ENCODE results near the gene SLC12A1.

Gene SLC12A1

DNA sequence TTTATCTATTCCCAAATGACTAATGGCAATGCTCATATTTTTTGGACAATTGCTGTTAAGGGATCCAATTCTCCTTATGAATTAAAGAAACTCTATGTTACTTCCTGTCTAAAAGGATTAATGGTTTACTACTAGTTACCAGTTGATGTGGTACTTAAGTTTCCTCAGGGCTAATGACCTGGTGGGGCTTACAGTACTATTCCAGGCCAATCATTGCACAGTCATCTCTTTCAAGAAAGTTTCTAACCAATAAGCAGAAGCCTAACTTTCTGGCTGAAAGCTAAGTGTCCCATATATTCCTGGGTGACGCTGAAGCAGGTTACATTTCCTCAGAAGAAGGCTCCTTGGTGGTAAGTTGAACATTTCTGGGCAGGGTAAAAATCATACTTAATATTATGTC, at the start of gene SLC12A1:
SLC12A1 (plus strand) TSS at position 322 of the 400 bp plus-strand sequence. CDS start 1,418 bp downstream, outside the sequence.
- no peak for DNase-seq (ENCODE audit: low spot score)

DNA sequence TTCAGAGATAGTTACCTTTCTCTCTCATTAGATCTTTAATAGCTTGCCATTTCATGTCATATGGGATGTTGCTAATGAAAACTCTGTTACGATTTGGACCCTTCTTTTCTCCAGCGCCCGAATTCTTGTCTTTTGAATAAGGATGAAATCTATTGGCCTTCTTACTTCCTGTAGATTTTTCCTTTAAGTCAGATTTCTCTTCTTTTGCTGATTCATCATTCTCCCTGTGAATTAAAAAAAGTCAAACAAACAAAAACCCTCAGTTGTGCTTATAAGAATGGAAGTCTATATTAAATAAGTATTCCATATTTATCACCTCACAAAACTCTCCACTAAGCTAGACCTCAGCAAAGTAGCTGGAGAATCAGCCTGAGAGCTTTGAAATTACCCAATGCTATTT, 37.5 kb upstream of the SLC12A1 start:
- no peak for DNase-seq (ENCODE audit: low spot score)

DNA sequence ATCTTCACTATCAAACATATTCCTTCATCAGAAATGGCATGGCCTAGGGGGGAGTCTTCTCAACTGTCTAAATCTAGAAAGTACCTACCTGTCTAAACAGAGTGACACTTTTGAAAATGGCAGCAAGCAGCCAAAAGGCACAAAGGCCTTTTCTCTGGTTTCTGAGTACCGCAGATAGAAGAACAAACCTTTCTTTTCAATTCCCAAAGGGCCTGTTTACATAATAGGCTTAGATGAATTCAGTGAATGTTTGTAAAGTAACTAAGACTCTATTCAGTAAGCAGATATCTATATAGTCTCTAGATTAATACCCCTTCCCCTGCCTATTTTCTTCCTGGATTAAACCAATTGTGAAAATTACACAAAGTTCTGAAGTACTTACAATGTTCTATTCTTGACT, 35.1 kb upstream of the SLC12A1 start:
- no peak for DNase-seq (ENCODE audit: low spot score)

DNA sequence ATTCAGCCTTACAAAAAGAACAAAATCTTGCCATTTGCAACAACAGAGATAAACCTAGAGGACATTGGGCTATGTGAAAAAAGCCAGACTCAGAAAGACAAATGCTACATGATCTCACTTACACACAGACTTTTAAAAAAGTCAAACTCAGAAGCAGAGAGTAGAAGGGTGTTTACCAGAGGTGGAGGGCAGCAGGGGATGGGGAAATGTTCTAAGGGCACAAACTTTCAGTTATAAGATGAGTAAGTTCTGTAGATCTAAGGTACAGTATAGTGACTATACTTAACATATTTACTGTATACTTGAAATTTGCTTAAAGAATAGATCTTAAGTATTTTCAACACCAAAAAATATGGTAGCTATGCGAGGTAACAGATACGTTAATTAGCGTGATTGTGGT, 31.0 kb upstream of the SLC12A1 start:
- no peak for DNase-seq (ENCODE audit: low spot score)

DNA sequence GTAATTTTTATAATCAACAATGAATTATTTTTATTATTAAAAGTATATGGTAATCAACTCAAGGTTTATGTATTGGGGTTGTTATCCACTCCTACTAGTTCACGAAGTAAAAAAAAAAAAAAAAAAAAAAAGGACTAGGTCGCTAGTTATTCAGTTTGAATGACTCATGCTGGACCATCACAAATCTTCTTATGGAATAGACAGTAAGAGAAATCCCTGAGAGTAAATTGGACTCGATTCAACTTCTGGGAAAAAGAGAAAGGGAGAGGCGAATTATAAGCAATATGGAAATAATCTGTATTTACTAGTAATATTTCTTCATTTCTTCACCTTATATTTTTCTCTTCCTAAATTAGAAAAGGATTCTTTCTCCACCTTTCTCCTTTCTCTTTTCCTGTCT, 30.0 kb upstream of the SLC12A1 start:
- DNase-seq (ENCODE audit: low spot score) = no peak

DNA sequence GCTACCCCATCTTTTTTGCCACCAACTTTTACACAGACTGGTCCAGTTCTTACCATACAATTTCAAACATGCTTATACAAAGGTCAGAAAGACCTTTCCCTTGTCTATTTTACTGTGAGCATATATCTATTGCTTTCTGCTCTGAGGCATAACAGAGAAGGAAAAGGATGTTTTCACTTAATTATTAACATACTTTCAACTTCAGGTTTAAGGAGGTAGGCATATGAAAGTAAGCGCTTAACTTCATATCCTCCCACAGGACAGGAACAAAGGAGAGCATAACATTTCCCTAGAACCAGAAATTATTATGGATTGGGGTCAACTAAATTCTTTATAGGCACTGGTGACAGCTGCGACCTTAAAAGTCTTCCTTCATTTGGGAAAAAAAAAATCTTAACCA, 29.1 kb upstream of the SLC12A1 start:
- DNase-seq (ENCODE audit: low spot score) = no peak

DNA sequence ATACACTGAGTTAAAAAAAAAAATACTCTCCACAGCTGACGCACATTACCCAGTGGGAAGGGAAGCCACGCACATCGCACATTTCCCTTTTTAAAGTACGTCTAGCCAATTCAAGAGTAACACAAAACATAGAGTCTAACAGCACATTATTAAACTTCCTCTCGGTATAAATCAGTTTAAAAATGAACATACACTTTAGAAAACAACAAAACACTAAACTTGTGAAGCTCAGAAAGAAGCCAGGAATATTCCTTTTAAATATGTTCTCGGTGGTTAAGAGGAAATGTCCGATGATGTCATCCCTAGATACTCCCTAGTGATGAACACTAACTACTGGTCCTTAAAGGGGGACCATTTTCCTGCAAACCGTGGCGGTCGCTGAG, 28.7 kb upstream of the SLC12A1 start:
- peak; percentile 15 for DNase-seq (ENCODE audit: low spot score)

DNA sequence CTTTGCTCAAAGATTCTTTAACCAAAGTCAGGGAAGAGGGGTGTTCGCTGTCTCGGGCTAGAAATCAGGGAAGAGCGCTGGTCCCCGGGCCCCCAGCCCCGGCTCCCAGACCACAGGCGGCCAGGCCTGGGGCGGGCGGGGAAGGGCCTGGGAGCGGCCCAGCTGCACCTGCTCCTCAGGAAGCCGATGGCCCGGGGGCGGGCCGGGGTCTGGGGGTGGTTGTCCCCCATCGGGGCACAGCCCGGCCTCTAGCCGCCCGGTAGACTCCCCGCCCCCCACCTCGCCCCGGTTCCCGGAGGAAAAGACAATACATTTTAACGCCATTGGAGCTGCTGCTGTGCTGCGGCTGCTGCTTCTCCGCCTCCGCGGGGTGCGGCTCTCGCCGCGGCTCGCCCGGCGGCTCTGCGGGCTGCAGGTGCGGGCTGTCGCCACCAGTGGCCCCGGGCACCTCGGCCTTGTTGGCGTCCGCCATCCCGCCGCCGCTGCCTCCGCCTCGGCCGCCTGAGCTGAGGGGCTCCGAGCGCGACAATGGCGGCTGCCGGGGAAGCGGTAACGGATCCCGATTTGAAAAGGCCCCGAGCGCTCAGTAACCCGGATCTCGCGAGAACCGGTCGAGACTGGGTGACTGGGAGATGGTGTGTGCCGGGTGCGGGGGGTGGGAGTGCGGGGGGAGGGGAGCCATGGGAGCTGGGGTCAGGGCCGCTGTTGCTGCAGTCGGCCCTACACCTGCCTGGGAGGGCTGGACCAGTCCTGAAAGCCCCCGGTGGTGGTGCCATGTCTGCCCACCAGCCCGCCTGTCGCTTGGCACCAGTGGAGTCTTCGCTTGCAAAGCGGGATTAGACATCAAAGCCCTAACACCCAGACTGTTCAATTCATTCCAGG, 28.1 kb upstream of the SLC12A1 start, which contains the start of gene MYEF2:
MYEF2 (minus strand) TSS at position 530 of the 882 bp plus-strand sequence; CDS start at position 472, 58 bp downstream.
- DNase-seq (ENCODE audit: low spot score) = peak; percentile 71

DNA sequence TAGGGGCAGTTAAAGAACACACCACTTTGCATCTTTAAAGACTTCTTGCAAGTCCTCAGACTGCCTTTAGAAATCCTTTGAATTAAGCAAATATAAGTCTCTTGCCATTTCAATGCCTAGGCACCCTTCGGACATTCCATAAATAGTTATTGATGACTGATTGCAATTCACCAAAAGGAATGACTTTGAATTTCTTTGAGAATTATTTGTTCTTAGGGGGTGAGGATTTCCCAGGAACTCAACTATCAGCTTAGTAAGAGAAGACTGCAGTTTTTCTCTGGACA, 27.5 kb upstream of the SLC12A1 start:
- no peak for DNase-seq (ENCODE audit: low spot score)

DNA sequence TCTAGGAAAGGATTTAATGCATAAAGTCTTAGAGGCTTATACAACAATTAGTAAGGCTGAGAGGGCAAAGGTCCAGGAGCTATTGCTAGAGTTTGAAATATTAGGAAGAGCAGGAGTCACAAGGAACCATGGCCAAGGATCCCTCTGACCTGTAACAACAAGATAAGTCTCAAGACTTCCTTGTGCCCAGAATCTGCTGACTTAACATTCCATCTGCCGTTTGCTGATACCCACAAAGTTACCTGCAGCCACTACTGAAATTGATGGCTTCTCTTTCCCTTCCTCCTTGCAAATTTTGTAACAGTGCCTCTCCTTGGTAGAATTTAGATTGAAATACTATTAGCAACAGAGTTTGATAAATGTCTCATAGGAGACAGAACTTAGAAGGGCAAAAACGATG, 23.4 kb upstream of the SLC12A1 start:
- DNase-seq (ENCODE audit: low spot score) = no peak

DNA sequence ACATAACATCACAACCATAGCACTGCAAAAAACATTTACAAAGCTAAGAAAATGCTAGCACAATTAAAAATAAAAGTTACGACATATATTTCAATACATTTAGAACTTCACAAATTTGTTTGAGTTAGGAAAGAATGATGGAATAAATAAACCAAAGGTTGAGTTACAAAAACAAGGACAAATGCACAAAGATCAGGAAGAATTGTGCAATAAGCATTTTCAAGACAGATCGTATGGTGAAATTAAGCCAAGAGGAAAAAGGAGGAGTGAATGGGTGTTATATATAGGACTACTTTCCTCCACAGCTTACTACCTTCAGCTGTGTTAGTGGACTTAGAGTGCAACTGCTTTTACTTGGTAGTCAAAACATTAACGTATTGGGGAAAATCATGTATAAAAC, 20.6 kb upstream of the SLC12A1 start:
- DNase-seq (ENCODE audit: low spot score) = no peak

DNA sequence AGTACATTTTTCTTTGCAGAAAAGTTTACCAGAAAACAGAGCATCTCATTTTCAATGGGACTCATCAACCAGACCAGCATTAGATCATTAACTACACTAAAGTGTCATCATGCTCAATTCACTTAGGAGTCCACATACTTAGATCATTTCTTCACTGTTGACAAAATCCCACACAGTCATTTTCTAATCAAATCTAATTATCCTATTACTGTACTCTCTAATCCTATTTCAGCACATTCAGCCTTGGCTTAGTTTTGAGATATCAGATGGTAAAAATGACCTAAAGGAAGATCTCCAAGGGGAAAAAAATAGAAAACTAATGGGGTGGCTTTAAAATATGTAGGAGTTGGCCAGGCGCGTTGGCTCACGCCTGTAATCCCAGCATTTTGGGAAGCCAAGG, 19.8 kb upstream of the SLC12A1 start:
- DNase-seq (ENCODE audit: low spot score) = no peak

DNA sequence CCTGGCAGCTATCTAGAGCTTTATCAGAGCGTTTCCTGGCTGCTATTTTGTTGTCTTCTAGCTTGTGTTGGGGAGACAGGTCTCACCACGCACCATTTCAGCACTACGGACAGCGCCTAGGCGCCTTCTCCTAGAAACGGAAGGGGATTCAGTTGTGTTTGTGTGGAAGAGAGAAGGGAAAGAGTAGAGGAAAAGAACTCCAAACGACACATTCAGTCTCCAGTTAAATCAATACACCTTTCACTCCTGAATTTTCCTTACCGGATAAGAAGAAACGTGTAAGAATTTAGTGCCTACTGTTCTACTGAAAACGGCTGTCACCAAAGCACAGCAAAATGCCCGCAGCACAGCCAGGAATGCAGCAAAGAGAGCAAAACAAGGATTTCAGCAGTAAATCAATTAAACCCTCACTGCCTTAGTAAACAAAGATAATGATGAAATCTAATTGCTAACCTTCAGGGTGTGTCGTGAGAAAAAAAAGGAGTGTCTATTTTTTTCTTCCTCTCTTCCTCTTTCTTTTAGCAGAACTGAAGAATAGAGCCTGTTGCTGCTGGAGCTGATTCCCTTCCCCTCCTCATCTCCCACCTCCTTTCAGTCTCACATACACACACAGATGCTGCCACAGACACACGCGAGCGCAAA, 15.0 kb upstream of the SLC12A1 start:
- peak; percentile 10 for DNase-seq (ENCODE audit: low spot score)

DNA sequence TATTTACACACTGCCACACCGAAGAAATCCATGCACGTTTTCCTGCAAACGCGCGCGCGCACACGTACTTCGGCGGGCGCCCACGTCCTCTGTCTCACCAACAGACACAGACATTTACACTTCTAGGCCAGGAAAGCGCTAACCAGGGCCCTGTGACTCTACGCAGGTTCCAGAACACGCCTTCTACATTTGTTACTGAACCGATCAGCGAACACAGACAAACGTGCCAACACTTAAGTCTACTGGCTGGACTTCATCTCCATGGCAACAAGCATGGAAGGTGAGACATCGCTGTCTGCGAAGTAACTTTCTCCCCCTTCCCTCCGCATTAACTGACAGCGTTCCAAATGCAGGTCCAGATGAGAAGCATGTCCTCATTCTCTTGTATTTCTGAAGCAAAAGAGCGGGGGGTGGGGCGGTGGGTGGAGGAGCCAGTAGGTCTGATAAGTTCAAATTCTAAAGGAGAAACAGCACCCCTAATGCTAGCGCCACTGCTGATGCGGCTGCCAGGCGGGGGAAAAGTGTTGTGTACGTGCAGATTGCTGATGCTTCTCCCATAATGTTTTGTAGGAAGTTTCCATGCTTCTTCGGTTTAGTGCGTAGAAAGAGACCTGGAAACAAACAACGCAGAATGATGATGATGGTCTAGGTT, 14.4 kb upstream of the SLC12A1 start, which contains the start of gene CTXN2:
CTXN2 (plus strand) TSS at position 92 of the 652 bp plus-strand sequence. CDS start 9,636 bp downstream, outside the sequence.
- DNase-seq (ENCODE audit: low spot score) = no peak

DNA sequence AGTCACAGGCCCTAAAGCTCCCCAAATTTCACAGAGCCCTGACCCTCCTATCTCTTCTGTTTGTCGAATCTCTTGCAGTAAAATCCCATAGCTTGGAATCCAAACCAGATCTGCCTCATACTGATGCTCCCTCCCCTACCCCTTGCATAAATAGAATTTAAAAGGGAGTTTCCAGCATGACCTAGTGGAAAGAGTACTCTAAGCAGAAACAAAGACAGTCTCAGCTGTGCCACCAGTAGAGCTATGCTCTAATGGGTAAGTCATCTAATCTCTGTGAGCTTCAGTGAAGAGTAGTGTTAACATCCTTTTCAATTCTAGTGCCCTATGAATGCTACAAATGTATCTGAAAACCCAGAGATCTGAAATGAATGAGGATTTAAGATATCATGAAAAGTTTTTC, 4.0 kb upstream of the SLC12A1 start:
- no peak for DNase-seq (ENCODE audit: low spot score)

DNA sequence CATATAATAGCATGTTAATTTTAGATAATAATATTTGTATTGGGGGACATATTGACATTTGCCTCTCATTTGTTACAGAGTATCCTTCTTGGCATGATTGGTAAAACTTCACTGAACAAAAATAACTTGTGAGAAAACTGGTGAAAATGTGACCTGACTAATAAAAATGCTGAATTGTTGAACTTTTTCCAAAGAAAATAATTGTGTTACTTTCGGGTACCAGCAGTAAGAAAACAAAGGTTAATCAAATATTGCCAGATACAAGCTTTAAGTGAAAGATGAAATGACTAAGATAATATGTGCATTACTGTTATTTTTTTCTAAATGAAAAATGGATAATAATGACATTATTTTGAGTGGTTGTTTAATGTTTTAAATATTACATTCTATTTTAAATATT, 15.2 kb downstream of the SLC12A1 start:
- no peak for DNase-seq (ENCODE audit: low spot score)

DNA sequence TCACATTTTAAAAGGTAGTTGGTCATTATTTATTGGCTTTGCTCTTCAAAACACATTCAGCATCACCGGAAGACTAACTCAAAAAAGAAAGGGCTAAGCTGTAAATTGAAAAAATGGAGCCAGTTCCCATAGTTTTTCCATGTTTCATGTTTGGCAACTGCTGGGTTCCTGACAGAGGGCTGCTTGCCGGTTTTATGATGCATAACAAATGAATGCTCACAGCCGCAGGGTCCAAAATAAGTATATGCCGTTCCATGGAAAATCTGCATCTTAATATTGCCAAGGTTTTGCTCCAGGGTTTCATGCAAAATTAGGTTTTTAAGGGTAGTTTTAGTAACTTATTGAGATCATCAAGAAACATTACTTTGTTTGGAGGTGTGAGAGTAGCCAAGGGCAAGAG, 15.8 kb downstream of the SLC12A1 start:
- DNase-seq (ENCODE audit: low spot score) = no peak

DNA sequence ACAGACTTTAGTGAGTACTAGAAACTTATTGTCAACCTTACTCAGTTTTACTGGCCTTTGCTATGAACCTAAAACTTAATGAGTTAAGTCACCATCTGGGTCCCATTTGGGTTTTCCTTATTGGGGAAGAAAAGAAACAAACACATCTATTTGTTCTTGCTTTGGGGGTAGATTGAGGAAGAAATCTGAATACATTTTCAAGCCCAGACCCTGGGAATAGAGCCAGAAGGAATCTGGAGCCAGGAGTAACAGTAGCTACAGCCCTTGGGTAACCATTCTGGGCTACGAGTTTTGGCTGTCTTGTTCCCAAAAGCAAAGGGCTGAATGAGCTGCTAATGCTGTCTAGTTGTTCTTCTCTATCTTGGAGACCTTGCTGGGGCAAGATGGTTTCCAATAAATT, 16.5 kb downstream of the SLC12A1 start:
- no peak for DNase-seq (ENCODE audit: low spot score)

DNA sequence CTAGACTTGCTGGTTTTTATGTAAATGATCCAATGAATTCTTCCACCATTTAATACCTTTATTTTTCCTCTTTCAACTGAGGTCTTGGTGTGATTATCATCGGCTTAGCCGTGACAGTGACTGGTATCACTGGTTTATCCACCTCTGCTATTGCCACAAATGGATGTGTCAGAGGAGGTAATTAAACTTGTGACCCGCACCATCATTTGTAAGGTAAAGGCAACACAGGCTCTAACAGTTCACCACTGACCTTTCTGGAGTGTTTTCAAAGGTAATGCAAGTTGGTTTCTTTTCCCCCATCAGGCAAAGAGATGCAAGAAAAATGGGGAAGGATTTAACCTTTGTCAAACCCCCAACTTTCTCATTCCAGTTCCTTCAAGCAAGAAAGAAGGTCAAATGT, 19.7 kb downstream of the SLC12A1 start:
- no peak for DNase-seq (ENCODE audit: low spot score)

DNA sequence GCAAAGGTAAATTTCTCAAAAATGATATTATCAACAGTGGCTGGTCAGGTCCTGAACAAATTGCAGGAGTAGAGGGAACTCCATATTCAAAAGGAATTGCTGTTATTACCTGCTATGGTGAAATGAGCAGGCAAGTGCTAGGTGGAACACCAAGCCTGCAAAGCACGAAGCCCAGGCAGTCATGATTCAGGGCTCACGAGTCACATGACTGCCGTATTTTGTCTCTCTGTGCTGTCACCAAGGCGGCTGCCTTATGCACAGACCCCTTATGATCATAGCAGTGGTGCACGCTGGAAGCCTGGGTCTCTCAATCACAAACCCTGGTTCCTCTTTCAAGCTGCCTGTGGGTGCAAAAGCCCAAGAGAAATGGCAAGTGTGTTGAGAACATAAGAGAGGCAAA, 24.4 kb downstream of the SLC12A1 start:
- no peak for DNase-seq (ENCODE audit: low spot score)

DNA sequence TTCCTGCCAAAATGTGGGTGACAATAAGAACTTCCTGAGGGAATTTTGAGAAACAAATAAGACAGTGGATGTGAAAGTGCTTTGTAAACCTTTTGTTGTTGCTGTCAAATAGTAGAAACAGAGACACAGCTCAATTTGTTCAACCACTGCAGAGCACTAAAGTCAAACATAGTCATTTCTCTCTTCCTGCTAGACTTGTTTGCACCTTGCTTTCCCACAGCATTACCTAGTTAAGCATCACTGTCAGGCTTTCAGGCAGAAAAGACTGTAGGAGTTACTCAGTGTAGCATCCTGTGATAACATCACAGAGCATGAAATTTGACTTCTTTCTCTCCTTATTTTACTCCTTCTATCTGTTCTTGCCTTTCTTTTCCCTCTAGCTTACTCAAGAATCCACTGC, 27.1 kb downstream of the SLC12A1 start:
- DNase-seq (ENCODE audit: low spot score) = no peak

DNA sequence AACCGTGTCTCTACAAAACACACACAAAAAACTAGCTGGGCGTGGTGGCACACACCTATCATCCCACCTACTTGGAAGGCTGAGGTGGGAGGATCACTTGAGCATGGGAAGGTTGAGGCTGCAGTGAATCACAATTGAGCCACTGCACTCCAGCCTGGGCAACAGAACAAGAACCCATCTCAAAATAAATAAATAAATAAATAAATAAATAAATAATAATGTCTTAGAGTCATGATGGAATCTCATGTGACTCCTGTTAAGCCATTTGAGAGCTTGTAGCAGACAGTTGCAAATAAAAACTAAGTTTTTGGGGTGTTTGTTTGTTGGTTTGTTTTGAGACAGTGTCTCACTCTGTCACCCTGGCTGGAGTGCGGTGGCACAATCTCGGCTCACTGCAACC, 33.2 kb downstream of the SLC12A1 start:
- no peak for DNase-seq (ENCODE audit: low spot score)

DNA sequence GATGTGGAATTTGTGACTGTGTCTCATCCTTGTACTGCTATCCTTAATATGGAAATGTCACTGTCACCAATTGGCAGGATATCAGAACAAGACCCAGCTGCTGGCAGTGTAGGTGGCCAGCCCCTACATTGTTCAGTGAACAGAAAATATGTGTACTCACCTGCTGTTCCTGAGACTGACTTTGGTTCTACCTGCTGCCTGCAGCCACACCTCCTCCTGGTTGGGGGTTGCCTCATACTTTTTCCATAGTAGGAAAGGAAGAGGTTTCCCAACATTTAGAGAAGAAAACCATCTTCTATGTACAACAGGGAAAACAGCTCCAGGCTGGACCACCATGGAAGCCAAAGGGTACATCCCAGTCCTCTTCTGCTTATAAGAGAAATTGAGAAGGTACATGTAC, 35.9 kb downstream of the SLC12A1 start:
- DNase-seq (ENCODE audit: low spot score) = no peak

All from germinal center (tissue), 1 donor.